Activated CD4-positive, alpha-beta T cell treated with anti-CD3 and anti-CD28 coated beads for 4 hours (primary cell): Measurements from ENCODE around the gene VASP.
A peak's percentile ranks its signal among the peaks of the same experiment; 100 is the strongest.
"Not testable (repeated sequence)": the region's sequence is repeated elsewhere in the genome, so short reads cannot be mapped to it uniquely, and the experiment has no call there.

Experiments
- DNase-seq, 2 donors: peaks; one replicate each; pipeline ENCODE4 v3.0.0-alpha.2; 2020

The VASP gene

DNA sequence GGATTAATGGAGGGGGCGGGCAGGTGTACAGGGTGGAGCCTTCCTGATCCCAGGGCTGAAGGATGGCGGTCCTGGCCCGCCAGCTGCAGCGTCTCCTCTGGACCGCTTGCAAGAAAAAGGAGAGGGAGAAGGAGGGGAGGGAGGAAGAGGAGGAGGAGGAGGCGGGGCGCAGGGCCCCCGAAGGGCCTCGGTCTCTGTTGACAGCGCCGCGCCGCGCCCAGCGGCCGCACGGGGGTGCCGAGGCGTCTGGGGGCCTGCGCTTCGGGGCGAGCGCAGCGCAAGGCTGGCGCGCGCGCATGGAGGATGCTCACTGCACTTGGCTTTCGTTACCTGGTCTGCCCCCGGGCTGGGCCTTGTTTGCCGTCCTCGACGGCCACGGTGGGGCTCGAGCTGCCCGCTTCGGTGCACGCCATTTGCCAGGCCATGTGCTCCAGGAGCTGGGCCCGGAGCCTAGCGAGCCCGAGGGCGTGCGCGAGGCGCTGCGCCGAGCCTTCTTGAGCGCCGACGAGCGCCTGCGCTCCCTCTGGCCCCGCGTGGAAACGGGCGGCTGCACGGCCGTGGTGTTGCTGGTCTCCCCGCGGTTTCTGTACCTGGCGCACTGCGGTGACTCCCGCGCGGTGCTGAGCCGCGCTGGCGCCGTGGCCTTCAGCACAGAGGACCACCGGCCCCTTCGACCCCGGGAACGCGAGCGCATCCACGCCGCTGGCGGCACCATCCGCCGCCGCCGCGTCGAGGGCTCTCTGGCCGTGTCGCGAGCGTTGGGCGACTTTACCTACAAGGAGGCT lies 8.7 kb upstream of the VASP start, which contains the start of gene PPM1N:
Gene PPM1N (plus strand): TSS at position 33 of the 785 bp plus-strand sequence. CDS start 30 bp downstream, at position 63.
- peak; percentile 61 to 64 for DNase-seq

- DNase-seq: peak; percentile 49 to 68
Observed at GRCh38 chr19:45499196-45500180, 7.8 kb upstream of the VASP start.

GRCh38 chr19:45500918-45501729 lies 6.2 kb upstream of the VASP start:
- DNase-seq: no peak

- DNase-seq: no peak
Observed at GRCh38 chr19:45501730-45502014, 5.6 kb upstream of the VASP start.

DNA sequence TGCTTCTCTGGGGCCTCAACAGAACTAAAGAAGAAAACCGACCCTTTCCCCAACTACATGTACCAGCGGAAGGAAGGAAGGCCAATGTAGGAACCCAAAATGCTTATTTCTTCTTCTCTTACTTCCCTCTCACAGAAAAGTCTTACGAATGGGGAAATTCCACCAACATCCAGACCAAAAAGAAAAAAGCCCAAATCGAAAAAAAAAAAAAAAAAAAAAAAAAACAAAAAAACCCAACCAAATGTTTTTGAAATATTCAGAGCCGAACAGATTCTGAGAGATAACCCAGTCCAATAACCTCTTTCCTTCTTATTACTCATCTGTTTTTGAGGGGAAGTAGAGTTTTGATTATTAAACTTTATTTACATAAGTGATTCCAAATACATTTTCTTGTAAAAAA lies 5.2 kb upstream of the VASP start:
- no peak for DNase-seq

DNA sequence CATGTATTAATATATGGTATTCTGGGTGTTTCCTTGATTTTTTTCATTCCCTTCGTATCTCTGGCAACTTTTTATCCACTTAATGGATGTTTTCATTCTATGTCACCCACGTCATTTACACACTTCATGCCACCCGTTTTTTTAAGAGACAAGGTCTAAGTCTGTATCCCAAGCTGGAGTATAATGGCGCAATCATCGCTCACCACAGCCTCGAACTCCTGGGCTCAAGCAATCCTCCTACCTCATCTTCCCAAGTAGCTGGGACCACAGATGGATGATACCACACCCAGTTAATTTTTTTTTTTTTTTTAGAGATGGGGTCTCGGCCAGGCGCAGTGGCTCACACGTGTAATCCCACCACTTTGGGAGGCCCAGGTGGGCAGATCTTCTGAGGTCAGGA lies 3.4 kb upstream of the VASP start:
- no peak for DNase-seq

DNA sequence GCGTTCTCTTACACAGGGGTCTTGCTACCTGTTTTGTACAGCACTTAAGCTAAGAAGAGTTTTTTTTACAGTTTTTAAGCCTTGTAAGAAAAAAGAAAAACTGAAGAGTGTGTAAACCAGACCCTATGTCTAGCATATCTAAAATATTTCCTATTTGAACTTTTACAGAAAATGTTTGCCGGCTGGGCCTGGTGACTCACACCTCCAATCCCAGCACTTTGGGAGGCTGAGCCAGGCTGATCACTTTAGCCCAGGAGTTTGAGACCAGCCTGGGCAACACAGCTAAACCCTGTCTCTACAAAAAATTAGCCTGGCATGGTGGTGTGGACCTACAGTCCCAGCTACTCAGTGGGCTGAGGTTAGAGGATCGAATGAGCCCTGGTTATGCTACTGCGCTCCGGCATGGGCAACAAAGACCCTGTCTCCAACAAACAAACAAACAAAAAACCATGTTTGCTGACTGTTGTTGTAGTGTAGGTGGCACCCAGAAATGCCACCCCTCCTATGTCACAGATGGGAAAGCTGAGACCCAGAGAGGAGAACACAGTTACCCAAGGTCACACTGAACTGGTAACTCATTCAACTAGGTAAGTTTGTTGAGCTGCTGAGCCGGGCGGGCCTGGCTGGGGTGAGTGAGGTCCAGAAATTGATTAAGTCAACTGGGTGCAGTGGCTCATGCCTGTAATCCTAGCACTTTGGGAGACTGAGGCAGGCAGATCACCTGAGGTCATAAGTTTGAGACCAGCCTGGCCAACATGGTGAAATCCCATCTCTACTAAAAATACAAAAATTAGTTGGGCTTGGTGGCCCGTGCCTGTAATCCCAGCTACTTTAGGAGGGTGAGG lies 1.9 kb upstream of the VASP start:
- no peak for DNase-seq

GRCh38 chr19:45505996-45506245 lies 1.4 kb upstream of the VASP start:
- DNase-seq: no peak

GRCh38 chr19:45506246-45506988 lies 862 bp upstream of the VASP start:
- peak; percentile 99 to 100 for DNase-seq

GRCh38 chr19:45507872-45508416 lies 665 bp downstream of the VASP start:
- DNase-seq: no peak

GRCh38 chr19:45508417-45508860 lies 1.2 kb downstream of the VASP start:
- peak; percentile 53 to 62 for DNase-seq

GRCh38 chr19:45508861-45509691 lies 1.8 kb downstream of the VASP start:
- no peak for DNase-seq

GRCh38 chr19:45509692-45510015 lies 2.4 kb downstream of the VASP start:
- DNase-seq: no peak

DNA sequence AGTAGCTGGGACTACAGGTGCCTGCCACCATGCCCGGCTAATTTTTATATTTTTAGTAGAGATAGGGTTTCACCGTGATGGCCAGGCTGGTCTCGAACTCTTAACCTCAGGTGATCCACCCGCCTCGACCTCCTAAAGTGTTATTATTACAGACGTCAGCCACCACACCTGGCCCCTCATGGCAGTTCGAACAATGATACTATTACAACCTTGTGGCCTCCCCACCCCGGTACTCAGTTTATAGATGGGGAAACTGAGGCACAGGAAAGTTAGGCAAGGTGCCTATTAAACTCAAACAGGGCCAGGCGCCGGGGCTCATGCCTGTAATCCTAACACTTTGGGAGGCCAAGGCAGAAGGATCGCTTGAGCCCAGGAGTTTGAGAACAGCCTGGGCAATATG lies 3.1 kb downstream of the VASP start:
- DNase-seq: not testable (repeated sequence)

- DNase-seq: no peak
Observed at GRCh38 chr19:45511074-45511473, 3.8 kb downstream of the VASP start.

DNA sequence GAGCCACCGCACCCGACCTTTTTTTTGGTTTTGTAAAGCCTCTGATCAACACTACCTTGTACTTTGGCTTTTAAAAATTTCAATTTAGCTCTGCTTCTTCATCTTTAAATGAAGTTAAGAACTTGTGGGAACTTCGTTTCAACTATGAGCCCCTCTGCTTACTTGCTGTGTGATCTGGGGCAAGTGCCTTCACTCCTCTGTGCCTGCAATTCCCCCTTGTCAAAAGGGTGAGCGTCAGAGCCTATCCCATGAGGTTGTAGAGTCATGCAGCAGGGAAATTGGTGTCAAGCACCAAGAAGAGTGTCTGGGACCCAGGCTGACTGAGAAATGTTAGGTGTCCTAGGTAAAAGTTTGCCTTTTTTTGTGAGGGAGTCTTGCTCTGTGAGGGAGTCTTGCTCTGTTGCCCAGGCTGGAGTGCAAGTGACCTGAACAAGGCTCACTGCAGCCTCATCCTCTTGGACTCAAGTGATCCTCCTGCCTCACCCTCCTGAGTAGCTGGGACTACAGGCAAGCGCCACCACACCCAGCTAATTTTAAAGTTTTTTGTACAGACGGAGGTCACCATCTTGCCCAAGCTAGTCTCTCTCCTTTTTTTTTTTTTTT lies 5.7 kb downstream of the VASP start:
- no peak for DNase-seq

DNA sequence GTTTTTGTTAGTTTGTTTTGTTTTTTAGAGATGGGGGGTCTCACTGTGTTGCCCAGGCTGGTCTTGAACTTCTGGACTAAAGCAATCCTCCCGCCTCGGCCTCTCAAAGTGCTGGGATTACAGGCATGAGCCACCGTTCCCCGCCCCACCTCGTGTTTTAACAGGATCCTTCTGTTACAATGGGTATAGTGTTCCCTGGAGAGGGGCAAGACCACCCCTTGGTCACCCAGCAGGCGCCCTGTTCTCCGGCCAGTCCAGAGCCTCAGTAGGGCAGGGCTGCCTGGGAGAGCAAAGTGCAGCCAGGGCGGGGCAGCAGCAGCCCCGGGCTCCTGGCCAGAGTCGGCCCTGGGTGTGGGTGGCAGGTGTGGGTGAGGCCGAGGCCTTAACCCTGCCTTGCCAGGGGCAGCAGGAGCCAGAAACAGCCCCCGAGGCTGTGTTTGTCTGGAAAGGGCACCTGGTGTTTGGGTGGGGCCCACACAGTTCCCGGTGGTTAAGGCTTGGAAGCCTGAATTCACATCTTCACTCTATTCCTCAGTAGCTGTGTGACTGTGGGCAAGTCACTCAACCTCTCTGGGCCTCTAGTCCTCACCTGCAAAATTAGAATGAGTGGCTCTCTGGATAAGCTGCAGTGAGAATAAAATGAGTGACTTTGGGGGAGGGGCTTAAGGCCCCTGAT lies 7.2 kb downstream of the VASP start:
- no peak for DNase-seq

- peak; percentile 24 to 44 for DNase-seq
Observed at GRCh38 chr19:45515081-45515624, 7.9 kb downstream of the VASP start.

DNA sequence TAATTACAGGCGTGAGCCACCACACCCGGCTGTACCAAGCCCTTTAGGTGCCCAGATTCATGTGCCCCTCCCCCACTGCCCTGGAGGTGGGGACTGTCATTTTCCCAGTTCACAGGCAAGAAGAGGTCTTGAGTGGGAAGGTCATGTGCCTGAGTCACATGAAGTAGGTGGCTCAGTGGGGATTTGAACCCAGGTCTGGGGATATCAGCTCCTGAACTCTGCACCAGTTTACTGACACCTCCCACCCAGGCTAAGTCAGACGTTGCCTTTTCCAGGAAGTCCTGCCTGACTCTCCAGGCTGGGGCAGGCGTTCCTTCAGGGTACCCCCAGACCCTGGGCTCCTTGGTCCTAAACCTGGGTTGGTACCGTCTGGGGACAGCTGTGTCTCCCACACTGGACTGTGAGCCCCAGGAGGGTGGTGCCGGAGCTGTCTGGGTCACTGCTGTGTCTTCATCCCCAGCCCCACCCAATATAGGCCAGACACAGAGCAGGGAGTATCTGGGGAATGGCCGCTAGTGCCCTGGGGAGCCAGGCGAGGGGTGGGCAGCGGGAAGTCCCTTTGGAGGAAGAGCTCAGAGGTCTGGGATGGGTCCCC lies 8.6 kb downstream of the VASP start:
- DNase-seq: peak; percentile 25 to 47
